HepG2 (cell line): Measurements from ENCODE around the gene CNOT8. TPM values are rescaled to one million over a fixed set of nuclear protein-coding genes. Genes with fewer than 3 reads are reported as not detected.

Source experiments
- ATAC-seq: fragments of 200-7000 bp; cut with Tn5 transposase; 3 replicates; pipeline ENCODE4 v1.9.1; 2020; ENCODE audit warnings: mild to moderate bottlenecking, moderate library complexity
- BruUV-seq: library from RNA; stranded (reverse); fragments of 400-500 nt; replicated peaks from 2 replicates; lab custom pipeline; 2021; lab: Mats Ljungman, UMichigan
- CTCF ChIA-PET: fragments of 300-600 bp; formaldehyde crosslinking; extraction: SDS; loops from one replicate; lab custom pipeline; 2021; ENCODE audit warnings: low total read pairs, inconsistent platforms, low intra/inter-chr PET ratio; lab: Yijun Ruan, JAX
- POLR2A ChIA-PET: fragments of 350-600 bp; sonication (Branson Sonifier 250); formaldehyde crosslinking; loops from one replicate; lab custom pipeline; 2020; ENCODE audit warnings: antibody characterized with exemption, inconsistent platforms; lab: Yijun Ruan, JAX
- DNase-seq: peaks from one replicate; pipeline ENCODE4 v3.0.0-alpha.2; 2015; ENCODE audit warnings: low spot score
- FAIRE-seq: peaks from 3 replicates; lab custom pipeline; 2011; peaks lifted over from hg19 to GRCh38; lab: Jason Lieb, UNC
- H2AFZ ChIP-seq: one replicate; pipeline ENCODE4 v1.6.1; 2011; ENCODE audit warnings: low read length, inconsistent platforms
- H3K27ac ChIP-seq: fragments of 300-600 bp; 3 replicates; pipeline ENCODE4 v1.8.0; 2011; ENCODE audit warnings: mixed run types, mild to moderate bottlenecking, mixed read lengths, low read length, inconsistent platforms; ENCODE audit not compliant: insufficient read depth; ENCODE audit errors: extremely low read length
- H3K27me3 ChIP-seq, 2 experiments: fragments of 200-600 bp in 1 of 2; 2 replicates in 1 of 2; 3 replicates in 1 of 2; pipeline versions ENCODE4 v1.6.0 to v1.8.0; 2011; ENCODE audit warnings: low read length in 2 of 2, mild to moderate bottlenecking in 2 of 2, moderate library complexity in 2 of 2, inconsistent platforms in 1 of 2; ENCODE audit not compliant: insufficient read depth in 2 of 2, control insufficient read depth in 1 of 2
- H3K36me3 ChIP-seq, 2 experiments: fragments of 200-600 bp in 1 of 2; replicated peaks in 1 of 2; 2 replicates in 1 of 2; 3 replicates in 1 of 2; pipeline versions ENCODE4 v1.5.1 to v1.8.0; 2011; ENCODE audit warnings: low read length in 2 of 2, inconsistent platforms in 1 of 2; ENCODE audit not compliant: insufficient read depth in 2 of 2, control insufficient read depth in 1 of 2
- H3K4me1 ChIP-seq: 2 replicates; pipeline ENCODE4 v1.5.1; 2012; ENCODE audit warnings: low read length, inconsistent platforms; ENCODE audit not compliant: insufficient read depth
- H3K4me2 ChIP-seq: 2 replicates; pipeline ENCODE4 v1.6.0; 2011; ENCODE audit warnings: low read depth, low read length, inconsistent platforms
- H3K4me3 ChIP-seq, 3 experiments: fragments of 200-600 bp in 1 of 3; sonication (generic), shearing (Covaris generic) in 1 of 3; replicated peaks in 1 of 3; 2 replicates each; pipeline ENCODE4 v1.5.1; 2011 to 2016; ENCODE audit warnings: low read length in 3 of 3, inconsistent platforms in 2 of 3, low read depth in 2 of 3, mild to moderate bottlenecking in 2 of 3, control low read depth in 1 of 3, mixed read lengths in 1 of 3; ENCODE audit not compliant: insufficient read depth in 1 of 3
- H3K79me2 ChIP-seq: one replicate; pipeline ENCODE4 v1.6.1; 2011; ENCODE audit warnings: low read length, inconsistent platforms; ENCODE audit not compliant: insufficient read depth
- H3K9ac ChIP-seq: 2 replicates; pipeline ENCODE4 v1.6.0; 2011; ENCODE audit warnings: mild to moderate bottlenecking, low read depth, low read length, inconsistent platforms; ENCODE audit not compliant: insufficient read depth
- H3K9me3 ChIP-seq: 2 replicates; pipeline ENCODE4 v1.5.1; 2012; ENCODE audit warnings: mild to moderate bottlenecking, low read length
- H4K20me1 ChIP-seq: 2 replicates; pipeline ENCODE4 v1.6.0; 2011; ENCODE audit warnings: inconsistent platforms, mild to moderate bottlenecking, low read length, moderate library complexity; ENCODE audit not compliant: insufficient read depth
- ETV6 ChIP-seq: sonication (generic); formaldehyde crosslinking; conservative IDR thresholded peaks from 2 replicates; pipeline ENCODE4 v1.4.0; 2020; ENCODE audit warnings: missing genetic modification reagents
- GATAD2A ChIP-seq: IDR thresholded peaks from 2 replicates; pipeline ENCODE4 v1.6.1; 2016
- ZNF121 ChIP-seq: sonication (generic); formaldehyde crosslinking; IDR thresholded peaks from 2 replicates; pipeline ENCODE4 v1.5.0; 2020; ENCODE audit warnings: mild to moderate bottlenecking, missing genetic modification reagents
- ZNF503 ChIP-seq: sonication (generic); formaldehyde crosslinking; IDR thresholded peaks from 2 replicates; pipeline ENCODE4 v1.4.0; 2020; ENCODE audit warnings: missing genetic modification reagents
- ZNF616 ChIP-seq: sonication (generic); formaldehyde crosslinking; IDR thresholded peaks from 2 replicates; pipeline ENCODE4 v1.5.0; 2020; ENCODE audit warnings: low read depth, mild to moderate bottlenecking, missing genetic modification reagents
- WGBS: methylation state at CpG from one replicate; pipeline ENCODE4 v1.1.6; 2017; ENCODE audit warnings: low lambda C conversion rate; 5-methylcytosine and 5-hydroxymethylcytosine counted together
- in situ Hi-C: cut with HindIII; loops from 2 replicates; pipeline ENCODE4 v1.10.0; 2017; ENCODE audit warnings: low pct_unique_long_range_greater_than_20kb; ENCODE audit not compliant: extremely low pct_ligation_motif_present
- intact Hi-C: fragments of 100-400 bp; cut with micrococcal nuclease; formaldehyde crosslinking; loops from one replicate; pipeline ENCODE4 v1.10.0; 2022; ENCODE audit not compliant: unreplicated experiment
- polyA plus RNA-seq, 8 experiments: library from polyadenylated mRNA; depleted of rRNA in 3 of 8; stranded (reverse) in 7 of 8; unstranded in 1 of 8; fragments of >200 nt; fragmentation: Illumina TruSeq in 4 of 8; extraction: Trizol in 4 of 8; gene quantifications; 2 replicates each; pipeline versions ENCODE4 v1.2.1 to v1.2.3, GENCODE V29; 2011 to 2016; ENCODE audit warnings: low read depth in 4 of 8, missing spikeins in 1 of 8, mixed read lengths in 1 of 8; ENCODE audit not compliant: insufficient read depth in 1 of 8
- total RNA-seq, 5 experiments: library from RNA; depleted of rRNA; stranded (reverse); fragments of >200 nt; fragmentation: Illumina TruSeq; extraction: Trizol; gene quantifications; 2 replicates each; pipeline ENCODE4 v1.2.3, GENCODE V29; 2016; ENCODE audit warnings: low read depth in 1 of 5

Gene CNOT8
- total and polyA plus RNA-seq, 2 of the 13 experiments (the other 11 are each of a cell fraction or from before 2014, with no cell fraction given), result 37.1 to 74.9 TPM

- Histone ChIP-seq H3K9ac (no peak overlapping the region), H3K4me2 (no peak overlapping the region), H4K20me1 (no peaks in the 10 kb centered on the region), H3K27me3 (no peaks in the 10 kb centered on the region), H3K36me3 (peaks cover 2 to 12% of the 10 kb centered on the region in 2 experiments; a peak in 3 of 5 replicates), H3K4me3 (no peak overlapping the region), H3K4me1 (no peaks in the 10 kb centered on the region), H3K9me3 (peaks cover 32% of the 10 kb centered on the region), H3K79me2 (no peaks in the 10 kb centered on the region), H3K27ac (no peak overlapping the region), H2AFZ (no peak overlapping the region)
- 93% methylated on average over 4 of the region's 4 CpGs for WGBS
- BruUV-seq, result no TSS peak
- intact Hi-C loops, result no loop called here
- ChIA-PET POLR2A (no interaction called here), CTCF (no interaction called here)
- in situ Hi-C loops, result no loop called here
- FAIRE-seq (no peak), DNase-seq (no peak), ATAC-seq (no peak)
- TF ChIP-seq GATAD2A (CRISPR knock-in tag) (no peak), ZNF616 (CRISPR knock-in tag) (no peak), ZNF503 (no peak), ZNF121 (CRISPR knock-in tag) (no peak)
Observed at GRCh38 chr5:154881986-154882385, 23.6 kb downstream of the CNOT8 start.

GRCh38 chr5:154884424-154884823, 26.0 kb downstream of the CNOT8 start:
- no TSS peak for BruUV-seq
- Histone ChIP-seq H3K27me3 (no peaks in the 10 kb centered on the region), H3K4me1 (no peaks in the 10 kb centered on the region), H3K79me2 (no peaks in the 10 kb centered on the region), H3K4me2 (no peak overlapping the region), H3K9me3 (peaks cover 18% of the 10 kb centered on the region; the same call in 1 of the 2 replicates), H2AFZ (no peak overlapping the region), H3K4me3 (no peak overlapping the region), H3K36me3 (peaks cover 7 to 29% of the 10 kb centered on the region in 2 experiments), H4K20me1 (no peaks in the 10 kb centered on the region), H3K9ac (no peak overlapping the region)
- DNase-seq, result no peak
- ATAC-seq, result no peak
- no peak for FAIRE-seq
- intact Hi-C loops, result no loop called here
- WGBS, result 96% methylated on average over 3 of the region's 8 CpGs
- in situ Hi-C loops, result no loop called here
- CTCF ChIA-PET, result no interaction called here
- TF ChIP-seq ETV6 (CRISPR knock-in tag), result no peak
- TF ChIP-seq, all 625 proteins: peak for 0
- H3K27ac ChIP-seq, result no peak overlapping the region
- POLR2A ChIA-PET, result no interaction called here
